HG02642 (cell line): ENCODE results near the gene SMARCD1.

Experiments used
- ATAC-seq: cut with Tn5 transposase; IDR thresholded peaks from one replicate; pipeline ENCODE4 v1.9.1; 2021; ENCODE audit warnings: mild to moderate bottlenecking; ENCODE audit not compliant: unreplicated experiment, poor library complexity

The SMARCD1 gene

DNA sequence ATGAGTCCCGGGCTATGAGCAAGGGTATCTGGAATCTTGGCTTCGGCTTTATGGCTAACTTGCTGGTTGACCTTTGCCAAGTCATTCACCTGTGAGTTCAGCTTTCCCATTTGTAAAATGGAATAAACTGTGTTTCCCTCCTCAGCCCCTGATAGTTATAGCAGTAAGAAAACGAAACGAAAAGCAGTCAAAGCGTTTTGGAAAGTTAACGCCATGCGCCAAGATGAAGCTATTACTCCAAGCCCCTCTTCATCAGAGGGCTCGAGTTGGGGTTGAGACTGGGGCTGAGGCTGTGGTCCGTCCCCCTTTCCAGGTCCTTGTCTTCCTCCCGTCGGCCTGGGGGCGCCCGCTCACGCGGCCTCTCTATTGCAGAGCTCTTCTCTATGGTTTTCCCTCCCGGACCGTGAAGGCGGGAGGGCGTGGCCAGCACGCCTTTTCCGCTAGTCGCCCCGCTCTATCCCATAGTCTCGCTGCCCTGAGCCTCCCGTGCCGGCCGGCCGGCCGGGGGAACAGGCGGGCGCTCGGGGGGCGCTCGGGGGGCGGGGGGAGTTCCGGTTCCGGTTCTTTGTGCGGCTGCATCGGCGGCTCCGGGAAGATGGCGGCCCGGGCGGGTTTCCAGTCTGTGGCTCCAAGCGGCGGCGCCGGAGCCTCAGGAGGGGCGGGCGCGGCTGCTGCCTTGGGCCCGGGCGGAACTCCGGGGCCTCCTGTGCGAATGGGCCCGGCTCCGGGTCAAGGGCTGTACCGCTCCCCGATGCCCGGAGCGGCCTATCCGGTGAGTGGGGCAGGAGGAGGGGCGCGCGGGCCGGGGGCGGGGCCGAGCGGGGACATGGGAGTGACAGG is at the start of gene SMARCD1:
SMARCD1 (plus strand) TSS at position 568 of the 840 bp plus-strand sequence; CDS start at position 596, 28 bp downstream.
- peak; percentile 85 for ATAC-seq

DNA sequence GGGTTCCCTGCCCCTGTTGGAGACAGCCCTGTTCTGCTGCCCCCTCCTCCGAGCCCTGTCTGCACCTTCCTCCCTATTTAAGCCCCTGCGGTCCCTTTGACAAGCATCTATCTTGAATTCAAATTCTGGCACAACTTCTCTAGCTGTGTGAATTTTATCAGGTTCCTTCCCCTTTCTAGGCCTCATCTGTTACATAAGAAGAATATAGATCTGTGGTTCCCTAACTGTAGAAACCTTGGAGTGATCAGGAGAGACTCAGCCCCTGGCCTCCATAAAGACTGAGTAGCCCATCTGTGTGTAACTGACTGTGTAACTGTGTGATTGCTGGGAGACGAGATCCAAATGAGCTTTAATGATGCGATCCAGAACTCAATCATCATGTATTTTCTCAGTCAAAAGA is 46.8 kb upstream of the SMARCD1 start:
- ATAC-seq: no peak

- no peak for ATAC-seq
Measured at GRCh38 chr12:50039151-50039835, 45.8 kb upstream of the SMARCD1 start.

- no peak for ATAC-seq
Measured at GRCh38 chr12:50040657-50041056, 44.5 kb upstream of the SMARCD1 start.

DNA sequence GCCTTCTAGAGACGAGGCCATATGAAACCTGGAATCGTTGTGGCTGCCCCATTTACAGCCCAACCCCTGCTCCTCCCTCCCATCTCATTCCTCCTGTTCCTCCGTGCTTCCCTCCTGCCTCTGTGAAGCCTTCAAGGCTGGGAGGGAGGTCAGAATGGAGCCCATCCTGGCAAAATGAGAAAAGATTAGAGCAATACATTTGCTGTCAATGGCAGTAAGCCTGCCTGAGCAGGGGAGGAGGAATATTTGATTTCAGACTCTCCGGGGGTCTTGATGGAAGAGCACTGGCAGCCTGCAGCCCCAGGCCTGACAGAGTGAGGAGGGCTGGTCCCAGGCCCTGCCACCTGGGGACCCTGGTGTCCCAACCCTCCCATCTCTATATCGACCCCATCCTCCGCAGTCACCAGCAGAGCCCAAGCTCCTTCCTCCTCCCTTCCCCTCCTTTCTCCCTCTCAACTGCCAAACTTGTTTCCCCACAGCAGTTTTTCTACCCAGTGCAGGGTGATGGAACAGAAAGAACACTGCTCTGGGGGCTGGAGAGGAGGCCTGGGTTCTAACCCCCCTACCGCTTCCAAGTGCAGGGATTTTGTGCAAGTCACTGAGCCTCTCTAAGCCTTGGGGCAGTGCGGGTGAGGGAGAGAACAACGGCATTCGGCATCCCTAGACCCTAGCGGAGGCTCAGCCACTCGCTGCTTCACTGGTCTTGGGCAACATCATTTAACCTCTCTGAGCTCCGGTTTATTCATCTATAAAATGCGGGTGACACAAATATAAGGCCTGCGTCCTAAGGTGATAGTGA is 43.9 kb upstream of the SMARCD1 start:
- ATAC-seq: no peak

DNA sequence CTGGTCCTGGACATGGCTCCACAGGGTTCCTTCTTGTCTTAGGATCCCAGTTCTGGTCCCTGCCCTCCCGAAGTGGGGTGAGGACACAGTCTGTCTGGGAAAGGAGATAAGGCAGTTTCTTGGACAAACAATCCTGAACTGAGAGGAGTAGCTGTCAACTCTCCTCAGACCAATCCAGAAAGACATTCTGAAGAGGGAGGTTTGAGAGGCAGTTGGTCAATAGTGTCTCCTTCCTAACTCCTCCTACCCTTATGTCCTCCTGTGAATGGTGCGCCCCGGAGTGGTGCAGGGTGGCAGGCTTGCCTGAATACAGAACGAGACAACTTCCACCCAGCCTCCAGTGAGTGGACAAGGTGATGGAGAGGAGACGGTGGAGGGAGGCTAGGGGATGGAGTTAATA is 43.2 kb upstream of the SMARCD1 start:
- ATAC-seq: no peak

- no peak for ATAC-seq
Measured at GRCh38 chr12:50042693-50043092, 42.4 kb upstream of the SMARCD1 start.

GRCh38 chr12:50043308-50043707 is 41.8 kb upstream of the SMARCD1 start:
- ATAC-seq: no peak

DNA sequence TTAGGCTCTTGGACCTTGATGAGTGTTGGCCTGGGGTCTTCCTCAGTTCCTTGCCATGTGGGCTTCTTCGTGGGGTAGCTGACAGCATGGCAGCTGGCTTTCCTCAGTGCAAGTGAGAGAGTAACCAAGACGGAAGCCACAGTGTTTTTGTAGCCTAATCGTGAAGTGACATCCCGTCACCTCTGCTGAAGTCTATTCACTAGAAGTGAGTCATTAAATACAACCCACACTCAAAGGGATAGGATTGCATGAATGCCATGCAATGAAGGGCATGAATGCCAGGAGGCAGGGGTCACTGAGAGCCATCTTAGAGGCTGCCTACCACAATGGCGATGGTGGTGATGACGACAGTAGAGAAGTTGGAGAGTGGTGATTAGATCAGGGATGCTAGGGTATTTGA is 41.3 kb upstream of the SMARCD1 start:
- no peak for ATAC-seq

DNA sequence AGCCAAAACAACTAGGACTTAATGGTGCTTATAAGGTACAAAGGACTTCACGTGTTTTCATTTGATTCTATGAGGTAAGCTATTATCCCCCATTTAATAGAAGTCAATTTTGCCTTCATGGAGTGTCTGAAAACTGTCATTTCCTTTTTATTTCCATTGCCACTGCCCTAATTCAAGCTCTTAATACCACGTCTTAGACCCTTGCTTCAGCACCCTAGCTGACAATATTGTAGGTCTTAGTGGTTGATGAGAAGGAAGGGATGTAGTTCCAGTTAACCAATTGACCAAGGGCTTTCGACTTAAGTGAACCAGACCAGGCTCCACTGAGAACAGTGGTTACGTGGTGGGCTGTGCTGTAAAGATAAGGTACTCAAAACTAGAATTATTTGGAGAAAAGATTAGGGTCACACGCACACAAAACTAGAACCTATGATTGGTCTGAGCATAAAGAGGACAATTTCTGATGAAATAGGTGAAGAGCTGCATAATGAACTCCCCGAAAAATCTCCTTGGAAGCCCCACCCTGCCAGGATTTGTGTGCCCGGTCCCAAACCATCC is 37.4 kb upstream of the SMARCD1 start:
- ATAC-seq: no peak

GRCh38 chr12:50049254-50050118 is 35.7 kb upstream of the SMARCD1 start:
- ATAC-seq: no peak

DNA sequence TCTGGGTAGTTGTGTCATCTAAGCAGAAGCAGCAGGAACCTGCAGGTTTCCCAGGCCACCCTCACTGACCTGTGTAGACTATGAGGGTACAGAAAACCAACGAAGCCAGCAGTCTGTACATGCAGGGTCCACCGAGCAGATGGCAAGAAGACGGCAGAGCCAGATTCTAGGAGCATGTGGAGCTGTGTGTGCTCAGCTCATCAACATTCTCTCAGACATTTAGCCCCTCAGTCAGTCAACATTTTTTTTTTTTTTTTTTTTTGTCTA is 35.1 kb upstream of the SMARCD1 start:
- ATAC-seq: no peak

DNA sequence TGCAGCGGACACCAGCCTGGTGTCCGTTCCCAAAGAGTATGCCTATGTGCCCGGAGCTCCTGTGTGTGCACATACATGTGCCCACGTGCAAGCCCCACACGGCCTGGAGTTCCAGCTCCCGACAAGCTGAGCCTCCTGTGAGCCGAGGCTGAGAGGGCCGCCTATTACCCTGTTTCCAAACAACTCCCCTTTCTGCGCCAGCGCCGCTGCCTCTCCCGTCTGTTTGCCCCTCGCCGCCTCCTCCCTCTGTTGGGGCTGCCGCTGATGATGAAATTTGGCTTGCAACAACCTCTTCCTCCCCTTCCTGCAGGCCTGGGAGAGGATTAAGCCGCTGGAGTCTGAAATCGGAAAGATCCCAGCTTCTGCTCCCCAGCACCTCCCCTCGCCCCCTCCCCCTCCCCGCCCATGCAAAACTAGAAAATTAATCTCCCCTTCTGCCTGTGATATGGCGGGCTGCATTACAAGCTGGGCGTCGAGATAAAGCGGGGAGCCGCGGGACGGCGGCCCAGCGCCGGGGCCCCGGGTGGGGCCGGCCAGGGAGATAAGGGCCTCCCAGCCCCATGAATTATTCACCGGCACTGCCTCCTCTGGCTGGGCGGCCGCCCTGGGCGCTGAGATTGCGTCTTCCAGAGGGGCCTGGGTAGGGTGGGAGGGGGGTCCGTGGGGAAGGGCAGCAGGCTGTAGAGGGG is 34.6 kb upstream of the SMARCD1 start:
- no peak for ATAC-seq

GRCh38 chr12:50051101-50051806 is 33.9 kb upstream of the SMARCD1 start:
- no peak for ATAC-seq

DNA sequence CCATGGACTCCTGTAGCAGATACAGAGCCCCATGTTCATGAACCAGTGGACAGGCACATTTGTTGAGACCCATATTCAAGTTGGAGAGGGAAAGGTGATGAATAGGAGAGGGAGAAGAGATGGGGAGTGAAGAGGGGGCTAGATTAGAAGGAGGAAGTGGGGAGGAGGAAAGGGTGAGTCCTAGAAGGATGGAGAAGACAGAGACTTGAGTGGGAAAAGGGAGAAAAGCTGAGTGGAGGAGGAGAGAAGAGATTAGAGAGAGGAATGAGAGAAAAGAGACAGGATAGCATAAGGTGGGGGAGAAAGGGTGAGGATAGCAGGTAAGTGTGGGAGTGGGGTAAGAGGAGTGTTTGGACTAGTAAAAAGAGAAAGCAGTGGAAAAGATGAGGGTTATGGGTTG is 32.6 kb upstream of the SMARCD1 start:
- ATAC-seq: no peak

DNA sequence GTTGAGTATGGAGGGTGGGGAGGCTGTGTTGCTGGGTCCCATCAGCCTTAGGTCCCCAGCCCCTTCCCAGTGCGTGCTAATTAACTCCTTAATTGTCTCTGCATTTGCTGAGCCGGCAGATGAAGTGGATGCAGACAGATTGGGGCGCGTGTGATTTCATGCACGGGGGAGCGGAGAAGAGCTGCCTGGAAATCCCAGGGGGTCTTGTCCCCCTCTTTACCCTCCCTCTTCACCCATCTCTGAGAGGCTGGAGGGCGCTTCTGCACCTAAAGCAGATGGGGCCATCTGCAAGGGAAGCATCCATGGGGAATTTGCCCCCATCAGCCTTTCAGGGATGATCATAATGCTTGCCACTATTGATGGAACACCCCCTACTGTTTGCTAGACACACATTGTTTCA is 32.2 kb upstream of the SMARCD1 start:
- ATAC-seq: no peak

- no peak for ATAC-seq
Measured at GRCh38 chr12:50053583-50053982, 31.6 kb upstream of the SMARCD1 start.

GRCh38 chr12:50055831-50056638 is 29.1 kb upstream of the SMARCD1 start:
- no peak for ATAC-seq
